GM12878 (cell line): Measurements from ENCODE around the gene SORCS2. TPM values are rescaled to one million over a fixed set of nuclear protein-coding genes. Genes with fewer than 3 reads are reported as not detected.

Experiments
- ATAC-seq: fragments of 200-7000 bp; cut with Tn5 transposase; 3 replicates; pipeline ENCODE4 v1.9.1; 2020; ENCODE audit warnings: mild to moderate bottlenecking, moderate library complexity
- BruUV-seq: library from RNA; stranded (reverse); fragments of 400-500 nt; replicated peaks from 2 replicates; lab custom pipeline; 2021; lab: Mats Ljungman, UMichigan
- CTCF ChIA-PET: fragments of 300-600 bp; sonication (Branson Sonifier 250); formaldehyde crosslinking; extraction: SDS; loops from one replicate; lab custom pipeline; 2021; ENCODE audit warnings: inconsistent platforms; lab: Yijun Ruan, JAX
- POLR2A ChIA-PET: fragments of 350-600 bp; formaldehyde crosslinking; extraction: SDS; loops from one replicate; lab custom pipeline; 2021; ENCODE audit warnings: inconsistent platforms; lab: Charles Lee
- RAD21 ChIA-PET: fragments of 300-600 bp; sonication (Branson Sonifier 250); formaldehyde crosslinking; loops from one replicate; lab custom pipeline; 2023; ENCODE audit warnings: antibody characterized with exemption; ENCODE audit not compliant: unreplicated experiment; lab: Charles Lee
- SMC1A ChIA-PET: fragments of 300-600 bp; sonication (Branson Sonifier 250); formaldehyde crosslinking; loops from one replicate; lab custom pipeline; 2023; ENCODE audit not compliant: unreplicated experiment, uncharacterized antibody; lab: Charles Lee
- DNase-seq: peaks from one replicate; pipeline ENCODE4 v3.0.0-alpha.2; 2011; ENCODE audit warnings: low read depth, low spot score
- FAIRE-seq: peaks from 3 replicates; lab custom pipeline; 2011; peaks lifted over from hg19 to GRCh38; lab: Jason Lieb, UNC
- H2AFZ ChIP-seq: 2 replicates; pipeline ENCODE4 v1.6.0; 2011; ENCODE audit warnings: low read depth, low read length, control low read depth; ENCODE audit not compliant: control insufficient read depth
- H3K27ac ChIP-seq: 2 replicates; pipeline ENCODE4 v1.5.1; 2011; ENCODE audit warnings: control low read depth; ENCODE audit not compliant: control insufficient read depth, insufficient read depth
- H3K27me3 ChIP-seq, 2 experiments: replicated peaks in 1 of 2; 2 replicates each; pipeline versions ENCODE4 v1.6.0 to v1.6.1; 2011; ENCODE audit warnings: low read length in 1 of 2; ENCODE audit not compliant: control insufficient read depth in 2 of 2, insufficient read depth in 2 of 2
- H3K36me3 ChIP-seq, 2 experiments: 2 replicates each; pipeline ENCODE4 v1.5.1; 2011; ENCODE audit warnings: low read length in 1 of 2; ENCODE audit not compliant: control insufficient read depth in 2 of 2, insufficient read depth in 2 of 2
- H3K4me1 ChIP-seq: 2 replicates; pipeline ENCODE4 v1.6.1; 2011; ENCODE audit warnings: mild to moderate bottlenecking, low read length, moderate library complexity, mixed read lengths; ENCODE audit not compliant: control insufficient read depth, insufficient read depth
- H3K4me2 ChIP-seq: 2 replicates; pipeline ENCODE4 v1.6.0; 2011; ENCODE audit warnings: control low read depth; ENCODE audit not compliant: control insufficient read depth, insufficient read depth
- H3K4me3 ChIP-seq: fragments of 200-600 bp; sonication (generic); 2 replicates; pipeline ENCODE4 v1.5.1; 2016
- H3K79me2 ChIP-seq: 2 replicates; pipeline ENCODE4 v1.6.0; 2011; ENCODE audit warnings: low read length; ENCODE audit not compliant: control insufficient read depth, insufficient read depth
- H3K9ac ChIP-seq: 2 replicates; pipeline ENCODE4 v1.8.0; 2011; ENCODE audit warnings: low read length, control low read depth, mixed read lengths; ENCODE audit not compliant: control insufficient read depth, insufficient read depth
- H3K9me3 ChIP-seq: replicated peaks from 3 replicates; pipeline ENCODE4 v1.5.1; 2011; ENCODE audit warnings: mild to moderate bottlenecking, low read length; ENCODE audit not compliant: control insufficient read depth, insufficient read depth
- H4K20me1 ChIP-seq: 2 replicates; pipeline ENCODE4 v1.6.0; 2011; ENCODE audit not compliant: control insufficient read depth, insufficient read depth
- FOXK2 ChIP-seq: fragments of 450-650 bp; IDR thresholded peaks from 2 replicates; pipeline ENCODE4 v1.6.1; 2017; ENCODE audit warnings: mild to moderate bottlenecking, moderate library complexity
- RBBP5 ChIP-seq: fragments of 200-600 bp; sonication (generic); conservative IDR thresholded peaks from 2 replicates; pipeline ENCODE4 v1.6.1; 2016
- SREBF1 ChIP-seq: IDR thresholded peaks from 2 replicates; pipeline ENCODE4 v1.6.1; 2012; ENCODE audit warnings: mild to moderate bottlenecking, low read length
- SRF ChIP-seq, 2 experiments: IDR thresholded peaks; 2 replicates each; pipeline ENCODE4 v1.6.1; 2011; ENCODE audit warnings: low read depth in 2 of 2, low read length in 2 of 2, mild to moderate bottlenecking in 1 of 2, moderate library complexity in 1 of 2
- USF1 ChIP-seq: IDR thresholded peaks from 2 replicates; pipeline ENCODE4 v1.6.1; 2011; ENCODE audit warnings: borderline replicate concordance, low read depth, mild to moderate bottlenecking, moderate library complexity, mixed read lengths, low read length; ENCODE audit not compliant: insufficient read depth; ENCODE audit errors: extremely low read length
- ZNF622 ChIP-seq: fragments of 450-650 bp; IDR thresholded peaks from 2 replicates; pipeline ENCODE4 v1.6.1; 2017; ENCODE audit warnings: mild to moderate bottlenecking, inconsistent platforms
- WGBS: methylation state at CpG from one replicate; pipeline ENCODE4 v1.1.6; 2016; ENCODE audit warnings: low lambda C conversion rate; ENCODE audit not compliant: insufficient replicate concordance, insufficient coverage; ENCODE audit errors: missing lambda C conversion rate; 5-methylcytosine and 5-hydroxymethylcytosine counted together
- in situ Hi-C: fragments of 300-500 bp; cut with MboI; formaldehyde crosslinking; loops from 9 replicates; pipeline ENCODE4 v1.14.3; 2018; ENCODE audit warnings: mixed read lengths
- intact Hi-C: fragments of 100-400 bp; cut with micrococcal nuclease; formaldehyde crosslinking; loops from one replicate; pipeline ENCODE4 v1.14.2; 2022; ENCODE audit not compliant: unreplicated experiment
- polyA plus RNA-seq, 11 experiments: library from polyadenylated mRNA; depleted of rRNA in 4 of 11; unstranded in 6 of 11; stranded (reverse) in 5 of 11; fragments of >200 nt; fragmentation: Nextera tagmentation in 4 of 11; fragmentation: Illumina TruSeq in 1 of 11; extraction: Ambion mirVana in 4 of 11; extraction: Trizol in 1 of 11; gene quantifications; 1 replicate in 1 of 11; 2 replicates in 10 of 11; pipeline versions ENCODE4 v1.2.1 to v1.2.3, GENCODE V29; 2011 to 2016; ENCODE audit warnings: inconsistent platforms in 2 of 11, missing spikeins in 2 of 11, low read depth in 1 of 11
- total RNA-seq, 4 experiments: library from RNA; depleted of rRNA in 3 of 4; stranded (reverse); fragments of >200 nt in 3 of 4; fragmentation: Illumina TruSeq in 1 of 4; extraction: Trizol in 1 of 4; gene quantifications; 2 replicates each; pipeline versions ENCODE4 v1.2.1 to v1.2.3, GENCODE V29; 2013 to 2021
- TF ChIP-seq, protein P1 (sequence below): fragments of 450-650 bp; IDR thresholded peaks from 2 replicates; pipeline ENCODE4 v1.6.1; 2016; ENCODE audit warnings: mild to moderate bottlenecking

SORCS2 gene
- total and polyA plus RNA-seq, 10 of the 15 experiments (the other 5 are each of a cell fraction or from before 2014, with no cell fraction given), result 0.01 to 0.15 (median 0.05) TPM; not detected in 5

- no peak for TF ChIP-seq RBBP5
- no peak for TF ChIP-seq ZNF622
- no peak for TF ChIP-seq SREBF1
- no peak for TF ChIP-seq SRF (IDR thresholded peaks at IDR 0.05; ENCODE audit: low read depth in 2 of 2, low read length in 2 of 2)
Measured at GRCh38 chr4:7697343-7697742, 505.0 kb downstream of the SORCS2 start (continued).

DNA sequence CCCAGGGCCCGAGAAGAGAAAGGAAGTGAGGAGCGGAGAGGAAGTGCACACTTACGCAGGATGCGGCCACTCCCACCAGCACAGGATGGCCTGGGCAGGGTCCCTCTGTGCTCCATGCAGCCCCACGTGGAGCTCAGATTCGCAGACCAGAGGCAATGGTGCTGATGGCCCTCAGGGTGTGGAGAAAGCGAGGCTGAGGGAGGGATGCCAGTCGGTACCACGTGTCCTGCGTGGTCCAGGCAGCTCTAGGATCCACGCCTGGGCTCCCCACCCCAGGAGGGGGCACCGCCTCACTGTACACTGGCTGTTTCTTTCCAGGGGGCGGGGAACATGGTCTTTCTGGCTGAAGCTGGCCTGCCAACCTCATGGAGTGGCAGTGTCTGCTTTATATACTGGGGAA lies 505.5 kb downstream of the SORCS2 start:
- DNase-seq, result no peak
- Histone ChIP-seq H3K27me3 (no peaks in the 10 kb centered on the region), H3K4me1 (no peaks in the 10 kb centered on the region), H3K79me2 (no peaks in the 10 kb centered on the region), H4K20me1 (no peaks in the 10 kb centered on the region), H3K4me3 (no peak overlapping the region), H2AFZ (no peak overlapping the region), H3K9me3 (no peaks in the 10 kb centered on the region), H3K9ac (no peak overlapping the region), H3K4me2 (no peak overlapping the region), H3K27ac (no peak overlapping the region), H3K36me3 (no peaks in the 10 kb centered on the region)
- WGBS, result 14% methylated on average over 13 of the region's 13 CpGs
- no TSS peak for BruUV-seq
- CTCF ChIA-PET, result no interaction called here
- TF ChIP-seq USF1, result no peak
- TF ChIP-seq, protein P1, sequence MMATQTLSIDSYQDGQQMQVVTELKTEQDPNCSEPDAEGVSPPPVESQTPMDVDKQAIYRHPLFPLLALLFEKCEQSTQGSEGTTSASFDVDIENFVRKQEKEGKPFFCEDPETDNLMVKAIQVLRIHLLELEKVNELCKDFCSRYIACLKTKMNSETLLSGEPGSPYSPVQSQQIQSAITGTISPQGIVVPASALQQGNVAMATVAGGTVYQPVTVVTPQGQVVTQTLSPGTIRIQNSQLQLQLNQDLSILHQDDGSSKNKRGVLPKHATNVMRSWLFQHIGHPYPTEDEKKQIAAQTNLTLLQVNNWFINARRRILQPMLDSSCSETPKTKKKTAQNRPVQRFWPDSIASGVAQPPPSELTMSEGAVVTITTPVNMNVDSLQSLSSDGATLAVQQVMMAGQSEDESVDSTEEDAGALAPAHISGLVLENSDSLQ, result no peak
- TF ChIP-seq FOXK2, result no peak
- SMC1A ChIA-PET, result no interaction called here
- RAD21 ChIA-PET, result no interaction called here
- no peak for FAIRE-seq
- intact Hi-C loops, result no loop called here
- in situ Hi-C loops, result no loop called here
- no peak for ATAC-seq
- POLR2A ChIA-PET, result no interaction called here
